B cell (primary cell): ENCODE results near the gene AOC3. TPM values are rescaled to one million over a fixed set of nuclear protein-coding genes. Genes with fewer than 3 reads are reported as not detected.

ENCODE experiments used
- ATAC-seq: fragments of 200-7000 bp; cut with Tn5 transposase; one replicate; pipeline ENCODE4 v1.10.0; 2021; ENCODE audit warnings: low read depth, mild to moderate bottlenecking, moderate number of reproducible peaks, moderate library complexity
- CTCF ChIA-PET: fragments of 350-600 bp; sonication (Branson Sonifier 250); formaldehyde crosslinking; loops from one replicate; lab custom pipeline; 2021; ENCODE audit warnings: antibody characterized with exemption, inconsistent platforms; lab: Charles Lee
- POLR2A ChIA-PET: fragments of 350-600 bp; sonication (Branson Sonifier 250); formaldehyde crosslinking; loops from one replicate; lab custom pipeline; 2021; ENCODE audit warnings: antibody characterized with exemption; lab: Charles Lee
- DNase-seq: peaks from one replicate; pipeline ENCODE4 v3.0.0; 2013
- H2AFZ ChIP-seq: 2 replicates; pipeline ENCODE4 v1.6.1; 2012; ENCODE audit warnings: mild to moderate bottlenecking, low read depth, low read length; ENCODE audit not compliant: insufficient read depth, poor library complexity, severe bottlenecking
- H3K27ac ChIP-seq, 2 donors: 1 replicate in 1 of 2; 2 replicates in 1 of 2; pipeline ENCODE4 v1.5.1; 2012 to 2013; ENCODE audit warnings: low read length in 2 of 2, mild to moderate bottlenecking in 2 of 2, moderate library complexity in 1 of 2
- H3K27me3 ChIP-seq, 4 experiments: fragments of 200-600 bp in 1 of 4; sonication (generic) in 1 of 4; replicated peaks in 1 of 4; 1 replicate in 2 of 4; 2 replicates in 2 of 4; pipeline versions ENCODE4 v1.6.1 to v1.7.0; 2013 to 2016; ENCODE audit warnings: low read length in 3 of 4, mild to moderate bottlenecking in 2 of 4, mixed read lengths in 1 of 4, moderate library complexity in 1 of 4; ENCODE audit not compliant: insufficient read depth in 4 of 4, control insufficient read depth in 3 of 4; ENCODE audit errors: control extremely low read depth in 1 of 4
- H3K36me3 ChIP-seq, 2 experiments: replicated peaks in 1 of 2; 1 replicate in 1 of 2; 2 replicates in 1 of 2; pipeline versions ENCODE4 v1.6.1 to v1.7.1; 2013; ENCODE audit warnings: low read length in 1 of 2; ENCODE audit not compliant: insufficient read depth in 2 of 2, control insufficient read depth in 1 of 2; ENCODE audit errors: control extremely low read depth in 1 of 2, extremely low read depth in 1 of 2
- H3K4me1 ChIP-seq, 2 donors: fragments of 200-600 bp in 1 of 2; sonication (generic) in 1 of 2; 1 replicate in 1 of 2; 2 replicates in 1 of 2; pipeline versions ENCODE4 v1.5.1 to v1.6.1; 2013 to 2017; ENCODE audit warnings: low read length in 2 of 2; ENCODE audit not compliant: control insufficient read depth in 2 of 2, insufficient read depth in 2 of 2
- H3K4me2 ChIP-seq: replicated peaks from 2 replicates; pipeline ENCODE3; 2012; ENCODE audit warnings: mild to moderate bottlenecking, low read depth, low read length; ENCODE audit not compliant: poor library complexity, severe bottlenecking
- H3K4me3 ChIP-seq, 5 experiments: fragments of 200-600 bp in 1 of 5; sonication (generic) in 1 of 5; 1 replicate in 3 of 5; 2 replicates in 2 of 5; pipeline versions ENCODE4 v1.5.1 to v1.7.0; 2011 to 2016; ENCODE audit warnings: low read length in 4 of 5, mild to moderate bottlenecking in 4 of 5, low read depth in 2 of 5, control low read depth in 1 of 5, moderate library complexity in 1 of 5; ENCODE audit not compliant: insufficient read depth in 1 of 5; ENCODE audit errors: control extremely low read depth in 1 of 5, extremely low read depth in 1 of 5
- H3K79me2 ChIP-seq: fragments of 200-600 bp; sonication (generic); one replicate; pipeline ENCODE4 v1.6.0; 2016; ENCODE audit warnings: low read length; ENCODE audit not compliant: control insufficient read depth, insufficient read depth
- H3K9ac ChIP-seq: fragments of 200-600 bp; sonication (generic); 2 replicates; pipeline ENCODE4 v1.6.1; 2017; ENCODE audit warnings: mild to moderate bottlenecking, low read length, moderate library complexity
- H3K9me3 ChIP-seq, 3 donors: one replicate each; pipeline versions ENCODE4 v1.6.1 to v1.7.1; 2013; ENCODE audit warnings: low read length in 2 of 3; ENCODE audit not compliant: control insufficient read depth in 2 of 3, insufficient read depth in 1 of 3; ENCODE audit errors: control extremely low read depth in 1 of 3
- H4K20me1 ChIP-seq: 2 replicates; pipeline ENCODE4 v1.6.0; 2012; ENCODE audit warnings: mild to moderate bottlenecking, low read length; ENCODE audit not compliant: insufficient read depth, control insufficient read depth, poor library complexity, severe bottlenecking
- H3K27ac Mint-ChIP-seq: one replicate; pipeline ENCODE4 v1.8.0; 2021; ENCODE audit warnings: mixed read lengths
- H3K27me3 Mint-ChIP-seq: one replicate; pipeline ENCODE4 v1.8.0; 2021; ENCODE audit warnings: mixed read lengths
- H3K4me1 Mint-ChIP-seq: one replicate; pipeline ENCODE4 v1.8.0; 2021; ENCODE audit warnings: mixed read lengths
- H3K4me3 Mint-ChIP-seq: one replicate; pipeline ENCODE4 v1.8.0; 2021; ENCODE audit warnings: mixed read lengths
- H3K9me3 Mint-ChIP-seq: one replicate; pipeline ENCODE4 v1.8.0; 2022; ENCODE audit warnings: mixed read lengths; ENCODE audit not compliant: insufficient read depth
- EZH2 ChIP-seq: IDR thresholded peaks from 2 replicates; pipeline ENCODE4 v1.6.1; 2012; ENCODE audit warnings: borderline replicate concordance, low read depth, mild to moderate bottlenecking, moderate library complexity, low read length; ENCODE audit not compliant: insufficient read depth, poor library complexity, severe bottlenecking
- WGBS: methylation state at CpG from one replicate; pipeline ENCODE4 v1.1.5; 2013; ENCODE audit warnings: missing lambda C conversion rate; ENCODE audit not compliant: insufficient coverage; 5-methylcytosine and 5-hydroxymethylcytosine counted together
- intact Hi-C: fragments of 100-400 bp; cut with micrococcal nuclease; formaldehyde crosslinking; loops from one replicate; pipeline ENCODE4 v1.10.0; 2022
- polyA plus RNA-seq: library from polyadenylated mRNA; depleted of rRNA; stranded (reverse); fragments of >200 nt; gene quantifications from 2 replicates; pipeline ENCODE4 v1.2.3, GENCODE V29; 2012
- total RNA-seq, 2 donors: library from RNA; stranded (reverse); fragments of 120-200 nt in 1 of 2; gene quantifications; 1 replicate in 1 of 2; 2 replicates in 1 of 2; pipeline versions ENCODE4 v1.2.3 to v1.2.4, GENCODE V29; 2013 to 2022
- TF ChIP-seq, protein P1 (sequence below): fragments of 200-600 bp; IDR thresholded peaks from one replicate; pipeline ENCODE4 v1.8.0; 2022; ENCODE audit warnings: antibody characterized with exemption, mild to moderate bottlenecking

Gene AOC3
- total and polyA plus RNA-seq, 2 donors (not counting 1 experiment from before 2014, with no cell fraction given) = 1.2 to 1.5 TPM

GRCh38 chr17:42852351-42852750 lies 1.4 kb downstream of the AOC3 start:
- Histone ChIP-seq H2AFZ (no peak overlapping the region), H4K20me1 (no peaks in the 10 kb centered on the region), H3K27me3 (peaks cover 0 to 6% (median 0%) of the 10 kb centered on the region in 4 experiments), H3K36me3 (no peaks in the 10 kb centered on the region), H3K27ac (no peak overlapping the region), H3K9me3 (no peaks in the 10 kb centered on the region), H3K79me2 (no peaks in the 10 kb centered on the region), H3K4me1 (no peaks in the 10 kb centered on the region), H3K9ac (no peak overlapping the region), H3K4me2 (no peak overlapping the region), H3K4me3 (no peak overlapping the region)
- DNase-seq (no peak), ATAC-seq (no peak)
- no peak for TF ChIP-seq EZH2
- TF ChIP-seq, protein P1, sequence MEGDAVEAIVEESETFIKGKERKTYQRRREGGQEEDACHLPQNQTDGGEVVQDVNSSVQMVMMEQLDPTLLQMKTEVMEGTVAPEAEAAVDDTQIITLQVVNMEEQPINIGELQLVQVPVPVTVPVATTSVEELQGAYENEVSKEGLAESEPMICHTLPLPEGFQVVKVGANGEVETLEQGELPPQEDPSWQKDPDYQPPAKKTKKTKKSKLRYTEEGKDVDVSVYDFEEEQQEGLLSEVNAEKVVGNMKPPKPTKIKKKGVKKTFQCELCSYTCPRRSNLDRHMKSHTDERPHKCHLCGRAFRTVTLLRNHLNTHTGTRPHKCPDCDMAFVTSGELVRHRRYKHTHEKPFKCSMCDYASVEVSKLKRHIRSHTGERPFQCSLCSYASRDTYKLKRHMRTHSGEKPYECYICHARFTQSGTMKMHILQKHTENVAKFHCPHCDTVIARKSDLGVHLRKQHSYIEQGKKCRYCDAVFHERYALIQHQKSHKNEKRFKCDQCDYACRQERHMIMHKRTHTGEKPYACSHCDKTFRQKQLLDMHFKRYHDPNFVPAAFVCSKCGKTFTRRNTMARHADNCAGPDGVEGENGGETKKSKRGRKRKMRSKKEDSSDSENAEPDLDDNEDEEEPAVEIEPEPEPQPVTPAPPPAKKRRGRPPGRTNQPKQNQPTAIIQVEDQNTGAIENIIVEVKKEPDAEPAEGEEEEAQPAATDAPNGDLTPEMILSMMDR = no peak
- Mint-ChIP-seq H3K4me3 (no peak overlapping the region), H3K27me3 (no peaks in the 10 kb centered on the region), H3K9me3 (no peaks in the 10 kb centered on the region), H3K27ac (no peak overlapping the region), H3K4me1 (no peaks in the 10 kb centered on the region)
- 95% methylated on average over 15 of the region's 15 CpGs for WGBS
- intact Hi-C loops = no loop called here
- ChIA-PET CTCF (no interaction called here), POLR2A (no interaction called here)

- DNase-seq = no peak
- POLR2A ChIA-PET = no interaction called here
- no peak overlapping the region for H3K4me3 Mint-ChIP-seq
Observed at GRCh38 chr17:42853004-42853403, 2.0 kb downstream of the AOC3 start.

More at GRCh38 chr17:42853004-42853403, 2.0 kb downstream of the AOC3 start:
- H3K27me3 ChIP-seq = peaks cover 0 to 6% (median 0%) of the 10 kb centered on the region in 4 experiments
- intact Hi-C loops = no loop called here
- CTCF ChIA-PET = no interaction called here
- no peak overlapping the region for H3K27ac ChIP-seq
- no peak overlapping the region for H2AFZ ChIP-seq
- H4K20me1 ChIP-seq = no peaks in the 10 kb centered on the region
- TF ChIP-seq EZH2 = no peak
- TF ChIP-seq, protein P1 = no peak
- Mint-ChIP-seq H3K27me3 (no peaks in the 10 kb centered on the region), H3K27ac (no peak overlapping the region), H3K4me1 (no peaks in the 10 kb centered on the region), H3K9me3 (no peaks in the 10 kb centered on the region)
- H3K4me3 ChIP-seq = no peak overlapping the region
- WGBS = 54% methylated on average over 1 of the region's 4 CpGs
- H3K9me3 ChIP-seq = no peaks in the 10 kb centered on the region
- H3K9ac ChIP-seq = no peak overlapping the region
- H3K79me2 ChIP-seq = no peaks in the 10 kb centered on the region
- no peaks in the 10 kb centered on the region for H3K4me1 ChIP-seq
- no peak for ATAC-seq
- H3K4me2 ChIP-seq = no peak overlapping the region
- no peaks in the 10 kb centered on the region for H3K36me3 ChIP-seq
